IMR-90 (cell line): ENCODE data around the gene PODXL. TPM values are rescaled to one million over a fixed set of nuclear protein-coding genes. Genes with fewer than 3 reads are reported as not detected.

Experiments
- ATAC-seq: fragments of 200-7000 bp; cut with Tn5 transposase; 2 replicates; pipeline ENCODE4 v1.9.1; 2020; ENCODE audit warnings: low read depth, mild to moderate bottlenecking, moderate library complexity
- BruUV-seq: library from RNA; stranded (reverse); fragments of 400-500 nt; replicated peaks from 2 replicates; lab custom pipeline; 2021; lab: Mats Ljungman, UMichigan
- CTCF ChIA-PET: fragments of 300-600 bp; formaldehyde crosslinking; extraction: SDS; loops from one replicate; lab custom pipeline; 2021; ENCODE audit warnings: antibody characterized with exemption; lab: Yijun Ruan, JAX
- POLR2A ChIA-PET: fragments of 300-600 bp; sonication (Branson Sonifier 250); formaldehyde crosslinking; loops from one replicate; lab custom pipeline; 2022; ENCODE audit warnings: antibody characterized with exemption; ENCODE audit not compliant: unreplicated experiment; lab: Charles Lee
- DNase-seq: peaks from one replicate; pipeline ENCODE4 v3.0.0; 2013
- H2AFZ ChIP-seq: replicated peaks from 2 replicates; pipeline ENCODE3; 2013; ENCODE audit warnings: low read length, mild to moderate bottlenecking; ENCODE audit not compliant: poor library complexity
- H2AK5ac ChIP-seq: 2 replicates; pipeline ENCODE4 v1.6.1; 2013; ENCODE audit warnings: low read depth, low read length, inconsistent platforms
- H2AK9ac ChIP-seq: replicated peaks from 2 replicates; pipeline ENCODE3; 2013; ENCODE audit warnings: mild to moderate bottlenecking, low read depth, low read length, moderate library complexity; ENCODE audit not compliant: poor library complexity
- H2BK120ac ChIP-seq: 2 replicates; pipeline ENCODE4 v1.6.1; 2013; ENCODE audit warnings: low read depth, low read length, inconsistent platforms
- H2BK15ac ChIP-seq: 3 replicates; pipeline ENCODE4 v1.6.1; 2013; ENCODE audit warnings: low read depth, low read length, inconsistent platforms
- H2BK20ac ChIP-seq: 2 replicates; pipeline ENCODE4 v1.6.1; 2013; ENCODE audit warnings: low read depth, mild to moderate bottlenecking, inconsistent platforms, low read length, moderate library complexity
- H2BK5ac ChIP-seq: 2 replicates; pipeline ENCODE4 v1.6.1; 2013; ENCODE audit warnings: mild to moderate bottlenecking, low read depth, low read length, inconsistent platforms; ENCODE audit not compliant: poor library complexity, severe bottlenecking
- H3K14ac ChIP-seq: replicated peaks from 2 replicates; pipeline ENCODE4 v1.6.1; 2013; ENCODE audit warnings: low read depth, low read length, inconsistent platforms
- H3K18ac ChIP-seq: 2 replicates; pipeline ENCODE4 v1.6.1; 2013; ENCODE audit warnings: low read depth, low read length, control low read depth
- H3K23ac ChIP-seq: 2 replicates; pipeline ENCODE4 v1.6.1; 2013; ENCODE audit warnings: low read depth, low read length, inconsistent platforms
- H3K27ac ChIP-seq: 2 replicates; pipeline ENCODE4 v1.5.1; 2013; ENCODE audit warnings: mild to moderate bottlenecking, control low read depth, low read length; ENCODE audit not compliant: insufficient read depth
- H3K27me3 ChIP-seq: 2 replicates; pipeline ENCODE4 v1.6.1; 2013; ENCODE audit warnings: low read length; ENCODE audit not compliant: control insufficient read depth, insufficient read depth
- H3K36me3 ChIP-seq: 2 replicates; pipeline ENCODE4 v1.6.1; 2013; ENCODE audit warnings: low read length, mixed read lengths; ENCODE audit not compliant: control insufficient read depth, insufficient read depth
- H3K4ac ChIP-seq: 2 replicates; pipeline ENCODE4 v1.6.1; 2013; ENCODE audit warnings: low read depth, low read length, inconsistent platforms
- H3K4me1 ChIP-seq: 2 replicates; pipeline ENCODE4 v1.6.1; 2013; ENCODE audit warnings: low read length, mixed read lengths; ENCODE audit not compliant: control insufficient read depth, insufficient read depth
- H3K4me2 ChIP-seq: 2 replicates; pipeline ENCODE4 v1.6.1; 2013; ENCODE audit warnings: low read depth, mild to moderate bottlenecking, control low read depth, low read length, moderate library complexity
- H3K4me3 ChIP-seq: 2 replicates; pipeline ENCODE4 v1.5.1; 2013; ENCODE audit warnings: low read depth, mild to moderate bottlenecking, control low read depth, low read length, moderate library complexity; ENCODE audit not compliant: insufficient read depth
- H3K56ac ChIP-seq: 2 replicates; pipeline ENCODE4 v1.6.1; 2013; ENCODE audit warnings: low read length, inconsistent platforms; ENCODE audit not compliant: insufficient read depth; ENCODE audit errors: extremely low read depth
- H3K79me1 ChIP-seq, 2 experiments: 2 replicates each; pipeline ENCODE4 v1.6.1; 2013; ENCODE audit warnings: low read length in 2 of 2, inconsistent platforms in 1 of 2, low read depth in 1 of 2
- H3K9ac ChIP-seq: 2 replicates; pipeline ENCODE4 v1.6.1; 2013; ENCODE audit warnings: low read depth, low read length, control low read depth
- H3K9me1 ChIP-seq: 2 replicates; pipeline ENCODE4 v1.6.1; 2013; ENCODE audit warnings: low read length, inconsistent platforms; ENCODE audit not compliant: insufficient read depth
- H3K9me3 ChIP-seq: 2 replicates; pipeline ENCODE4 v1.6.1; 2013; ENCODE audit warnings: low read length; ENCODE audit not compliant: control insufficient read depth, insufficient read depth
- H4K20me1 ChIP-seq: 2 replicates; pipeline ENCODE4 v1.6.1; 2013; ENCODE audit warnings: low read length, inconsistent platforms; ENCODE audit not compliant: insufficient read depth
- H4K5ac ChIP-seq: 2 replicates; pipeline ENCODE4 v1.6.1; 2013; ENCODE audit warnings: mild to moderate bottlenecking, low read depth, low read length, control low read depth
- H4K8ac ChIP-seq, 2 experiments: 2 replicates each; pipeline ENCODE4 v1.6.1; 2013; ENCODE audit warnings: low read depth in 2 of 2, low read length in 2 of 2, control low read depth in 1 of 2, inconsistent platforms in 1 of 2
- H4K91ac ChIP-seq: 2 replicates; pipeline ENCODE4 v1.6.1; 2013; ENCODE audit warnings: low read depth, low read length, inconsistent platforms; ENCODE audit not compliant: insufficient read depth
- CHD1 ChIP-seq: IDR thresholded peaks from 2 replicates; pipeline ENCODE4 v1.6.1; 2012; ENCODE audit warnings: low read depth, low read length, improper control_type of control experiment
- FOS ChIP-seq: fragments of 150-350 bp; IDR thresholded peaks from 2 replicates; pipeline ENCODE4 v1.6.1; 2016; ENCODE audit warnings: low read depth, low read length
- MAZ ChIP-seq: IDR thresholded peaks from 2 replicates; pipeline ENCODE4 v1.6.1; 2012; ENCODE audit warnings: low read depth, mild to moderate bottlenecking, low read length, improper control_type of control experiment, moderate library complexity, borderline replicate concordance
- NFE2L2 ChIP-seq: fragments of 150-350 bp; IDR thresholded peaks from 2 replicates; pipeline ENCODE4 v1.6.1; 2016; ENCODE audit warnings: low read depth, mild to moderate bottlenecking, low read length
- POLR2A ChIP-seq: IDR thresholded peaks from 2 replicates; pipeline ENCODE4 v1.6.1; 2012; ENCODE audit warnings: mild to moderate bottlenecking, low read depth, low read length
- RAD21 ChIP-seq: IDR thresholded peaks from 2 replicates; pipeline ENCODE4 v1.6.1; 2012; ENCODE audit warnings: low read length, improper control_type of control experiment
- RCOR1 ChIP-seq: IDR thresholded peaks from 2 replicates; pipeline ENCODE4 v1.6.1; 2012; ENCODE audit warnings: mild to moderate bottlenecking, low read length, improper control_type of control experiment; ENCODE audit not compliant: insufficient replicate concordance
- RFX5 ChIP-seq: IDR thresholded peaks from 2 replicates; pipeline ENCODE4 v1.8.0; 2012; ENCODE audit warnings: low read depth, mild to moderate bottlenecking, low read length, moderate library complexity
- WGBS, 2 experiments: methylation state at CpG; one replicate each; pipeline versions ENCODE4 v1.1.5 to v1.1.7; 2013; ENCODE audit warnings: missing lambda C conversion rate in 2 of 2; ENCODE audit not compliant: insufficient read length in 1 of 2; ENCODE audit errors: extremely low coverage in 2 of 2; 5-methylcytosine and 5-hydroxymethylcytosine counted together
- dilution Hi-C: fragments of 300-500 bp; cut with HindIII; formaldehyde crosslinking; loops from one replicate; pipeline ENCODE4 v1.14.3; 2018; ENCODE audit warnings: low sequenced_read_pairs; ENCODE audit not compliant: unreplicated experiment
- in situ Hi-C: fragments of 300-500 bp; cut with MboI; formaldehyde crosslinking; loops from 3 replicates; pipeline ENCODE4 v1.14.3; 2019; ENCODE audit warnings: low sequenced_read_pairs, inconsistent platforms, mixed read lengths
- intact Hi-C: fragments of 100-400 bp; cut with micrococcal nuclease; formaldehyde crosslinking; loops from 2 replicates; pipeline ENCODE4 v1.10.0; 2022
- polyA plus RNA-seq, 3 experiments: library from polyadenylated mRNA; depleted of rRNA; stranded (reverse); fragments of >200 nt; gene quantifications; 2 replicates each; pipeline ENCODE4 v1.2.3, GENCODE V29; 2012; ENCODE audit warnings: low replicate concordance in 1 of 3
- total RNA-seq: library from RNA; depleted of rRNA; stranded (reverse); fragments of >200 nt; gene quantifications from 2 replicates; pipeline ENCODE4 v1.2.3, GENCODE V29; 2012
- TF ChIP-seq, protein P1 (sequence below): fragments of 150-350 bp; IDR thresholded peaks from 2 replicates; pipeline ENCODE4 v1.6.1; 2017; ENCODE audit warnings: mild to moderate bottlenecking, antibody characterized with exemption, low read length, low read depth

The PODXL gene
- total and polyA plus RNA-seq, 2 of the 4 experiments (the other 2 are of a cell fraction), result 1.3 to 3.8 TPM

DNA sequence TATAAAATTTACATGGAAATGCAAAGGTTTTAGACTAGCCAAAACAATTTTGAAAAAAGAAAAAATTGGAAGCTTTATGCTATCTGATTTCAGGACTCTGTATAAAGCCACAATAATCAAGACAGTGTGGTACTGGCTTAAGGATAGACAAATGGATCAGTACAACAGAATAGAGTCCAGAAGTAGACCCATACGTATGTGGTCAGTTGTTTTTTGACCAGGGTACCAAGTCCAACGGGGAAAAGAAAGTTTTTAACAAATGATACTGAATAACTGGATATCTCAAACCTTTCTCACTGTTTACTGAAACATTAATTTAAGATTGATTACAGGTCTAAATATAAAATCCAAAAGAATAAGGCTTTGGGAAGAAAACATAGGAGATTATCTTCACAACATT is 79.7 kb downstream of the PODXL start:
- Histone ChIP-seq H3K14ac (no peak overlapping the region), H3K4me1 (no peaks in the 10 kb centered on the region)
- no CpG with 5 or more reads among the region's 2 CpGs for WGBS, 2 experiments

More for the DNA sequence above, 79.7 kb downstream of the PODXL start:
- Histone ChIP-seq H3K4me3 (no peak overlapping the region), H2BK5ac (no peak overlapping the region), H3K27ac (no peak overlapping the region), H2AK5ac (no peak overlapping the region), H3K18ac (no peak overlapping the region), H3K9me3 (no peaks in the 10 kb centered on the region), H3K9ac (no peak overlapping the region), H3K27me3 (no peaks in the 10 kb centered on the region), H4K5ac (no peak overlapping the region), H2AFZ (no peak overlapping the region), H3K4ac (no peak overlapping the region), H3K4me2 (no peak overlapping the region), H4K91ac (no peak overlapping the region), H4K8ac (no peak overlapping the region), H2BK120ac (no peak overlapping the region), H3K56ac (no peak overlapping the region), H2BK20ac (no peak overlapping the region), H3K9me1 (peaks cover 3% of the 10 kb centered on the region), H3K79me1 (peaks cover 0 to 7% of the 10 kb centered on the region in 2 experiments; a peak in 2 of 4 replicates), H2AK9ac (no peak overlapping the region), H3K23ac (no peak overlapping the region), H3K36me3 (peaks cover 9% of the 10 kb centered on the region), H2BK15ac (no peak overlapping the region), H4K20me1 (no peaks in the 10 kb centered on the region)
- BruUV-seq, result no TSS peak
- no peak for TF ChIP-seq NFE2L2
- TF ChIP-seq FOS, result no peak
- no peak for TF ChIP-seq POLR2A
- TF ChIP-seq CHD1, result no peak
- no peak for TF ChIP-seq RFX5
- no peak for TF ChIP-seq RCOR1
- TF ChIP-seq, protein P1, sequence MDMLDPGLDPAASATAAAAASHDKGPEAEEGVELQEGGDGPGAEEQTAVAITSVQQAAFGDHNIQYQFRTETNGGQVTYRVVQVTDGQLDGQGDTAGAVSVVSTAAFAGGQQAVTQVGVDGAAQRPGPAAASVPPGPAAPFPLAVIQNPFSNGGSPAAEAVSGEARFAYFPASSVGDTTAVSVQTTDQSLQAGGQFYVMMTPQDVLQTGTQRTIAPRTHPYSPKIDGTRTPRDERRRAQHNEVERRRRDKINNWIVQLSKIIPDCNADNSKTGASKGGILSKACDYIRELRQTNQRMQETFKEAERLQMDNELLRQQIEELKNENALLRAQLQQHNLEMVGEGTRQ, result no peak
- TF ChIP-seq MAZ, result no peak
- TF ChIP-seq RAD21, result no peak
- ChIA-PET POLR2A (no interaction called here), CTCF (no interaction called here)
- DNase-seq, result no peak
- in situ Hi-C loops, result no loop called here
- dilution Hi-C loops, result no loop called here
- intact Hi-C loops, result no loop called here
- ATAC-seq, result no peak
